HepG2 (cell line): Measurements from ENCODE around the gene AMBRA1. TPM values are rescaled to one million over a fixed set of nuclear protein-coding genes. Genes with fewer than 3 reads are reported as not detected.

Experiments used
- ATAC-seq: fragments of 200-7000 bp; cut with Tn5 transposase; 3 replicates; pipeline ENCODE4 v1.9.1; 2020; ENCODE audit warnings: mild to moderate bottlenecking, moderate library complexity
- BruUV-seq: library from RNA; stranded (reverse); fragments of 400-500 nt; replicated peaks from 2 replicates; lab custom pipeline; 2021; lab: Mats Ljungman, UMichigan
- CTCF ChIA-PET: fragments of 300-600 bp; formaldehyde crosslinking; extraction: SDS; loops from one replicate; lab custom pipeline; 2021; ENCODE audit warnings: low total read pairs, inconsistent platforms, low intra/inter-chr PET ratio; lab: Yijun Ruan, JAX
- POLR2A ChIA-PET: fragments of 350-600 bp; sonication (Branson Sonifier 250); formaldehyde crosslinking; loops from one replicate; lab custom pipeline; 2020; ENCODE audit warnings: antibody characterized with exemption, inconsistent platforms; lab: Yijun Ruan, JAX
- DNase-seq: peaks from one replicate; pipeline ENCODE4 v3.0.0-alpha.2; 2015; ENCODE audit warnings: low spot score
- FAIRE-seq: peaks from 3 replicates; lab custom pipeline; 2011; peaks lifted over from hg19 to GRCh38; lab: Jason Lieb, UNC
- H2AFZ ChIP-seq: one replicate; pipeline ENCODE4 v1.6.1; 2011; ENCODE audit warnings: low read length, inconsistent platforms
- H3K27ac ChIP-seq: fragments of 300-600 bp; 3 replicates; pipeline ENCODE4 v1.8.0; 2011; ENCODE audit warnings: mixed run types, mild to moderate bottlenecking, mixed read lengths, low read length, inconsistent platforms; ENCODE audit not compliant: insufficient read depth; ENCODE audit errors: extremely low read length
- H3K27me3 ChIP-seq, 2 experiments: fragments of 200-600 bp in 1 of 2; 2 replicates in 1 of 2; 3 replicates in 1 of 2; pipeline versions ENCODE4 v1.6.0 to v1.8.0; 2011; ENCODE audit warnings: low read length in 2 of 2, mild to moderate bottlenecking in 2 of 2, moderate library complexity in 2 of 2, inconsistent platforms in 1 of 2; ENCODE audit not compliant: insufficient read depth in 2 of 2, control insufficient read depth in 1 of 2
- H3K36me3 ChIP-seq, 2 experiments: fragments of 200-600 bp in 1 of 2; replicated peaks in 1 of 2; 2 replicates in 1 of 2; 3 replicates in 1 of 2; pipeline versions ENCODE4 v1.5.1 to v1.8.0; 2011; ENCODE audit warnings: low read length in 2 of 2, inconsistent platforms in 1 of 2; ENCODE audit not compliant: insufficient read depth in 2 of 2, control insufficient read depth in 1 of 2
- H3K4me1 ChIP-seq: 2 replicates; pipeline ENCODE4 v1.5.1; 2012; ENCODE audit warnings: low read length, inconsistent platforms; ENCODE audit not compliant: insufficient read depth
- H3K4me2 ChIP-seq: 2 replicates; pipeline ENCODE4 v1.6.0; 2011; ENCODE audit warnings: low read depth, low read length, inconsistent platforms
- H3K4me3 ChIP-seq, 3 experiments: fragments of 200-600 bp in 1 of 3; sonication (generic), shearing (Covaris generic) in 1 of 3; replicated peaks in 1 of 3; 2 replicates each; pipeline ENCODE4 v1.5.1; 2011 to 2016; ENCODE audit warnings: low read length in 3 of 3, inconsistent platforms in 2 of 3, low read depth in 2 of 3, mild to moderate bottlenecking in 2 of 3, control low read depth in 1 of 3, mixed read lengths in 1 of 3; ENCODE audit not compliant: insufficient read depth in 1 of 3
- H3K79me2 ChIP-seq: one replicate; pipeline ENCODE4 v1.6.1; 2011; ENCODE audit warnings: low read length, inconsistent platforms; ENCODE audit not compliant: insufficient read depth
- H3K9ac ChIP-seq: 2 replicates; pipeline ENCODE4 v1.6.0; 2011; ENCODE audit warnings: mild to moderate bottlenecking, low read depth, low read length, inconsistent platforms; ENCODE audit not compliant: insufficient read depth
- H3K9me3 ChIP-seq: 2 replicates; pipeline ENCODE4 v1.5.1; 2012; ENCODE audit warnings: mild to moderate bottlenecking, low read length
- H4K20me1 ChIP-seq: 2 replicates; pipeline ENCODE4 v1.6.0; 2011; ENCODE audit warnings: inconsistent platforms, mild to moderate bottlenecking, low read length, moderate library complexity; ENCODE audit not compliant: insufficient read depth
- BRCA1 ChIP-seq: sonication (generic); formaldehyde crosslinking; IDR thresholded peaks from 2 replicates; pipeline ENCODE4 v1.4.0; 2020; ENCODE audit warnings: missing genetic modification reagents
- CEBPZ ChIP-seq: IDR thresholded peaks from 2 replicates; pipeline ENCODE4 v1.6.1; 2012; ENCODE audit warnings: low read length, improper control_type of control experiment
- CERS6 ChIP-seq: sonication (generic); formaldehyde crosslinking; IDR thresholded peaks from 2 replicates; pipeline ENCODE4 v1.5.0; 2020; ENCODE audit warnings: missing genetic modification reagents
- IKZF1 ChIP-seq: fragments of 450-650 bp; IDR thresholded peaks from 2 replicates; pipeline ENCODE4 v1.7.1; 2016
- MTA1 ChIP-seq: sonication (generic); formaldehyde crosslinking; IDR thresholded peaks from 2 replicates; pipeline ENCODE4 v1.4.0; 2020; ENCODE audit warnings: missing genetic modification reagents, mild to moderate bottlenecking, borderline replicate concordance
- NR2F1 ChIP-seq, 2 experiments: fragments of 450-650 bp in 1 of 2; formaldehyde crosslinking in 1 of 2; IDR thresholded peaks; 2 replicates each; pipeline versions ENCODE4 v1.5.0 to v1.6.1; 2016 to 2020; ENCODE audit warnings: mild to moderate bottlenecking in 1 of 2, missing compliant biosample characterization in 1 of 2, missing genetic modification reagents in 1 of 2, moderate library complexity in 1 of 2
- REST ChIP-seq, 2 experiments: IDR thresholded peaks; 2 replicates each; pipeline ENCODE4 v1.6.1; 2011 to 2012; ENCODE audit warnings: low read length in 2 of 2, borderline replicate concordance in 1 of 2, low read depth in 1 of 2, mild to moderate bottlenecking in 1 of 2, moderate library complexity in 1 of 2
- RFX3 ChIP-seq: IDR thresholded peaks from 2 replicates; pipeline ENCODE4 v1.6.1; 2016; ENCODE audit warnings: missing biosample characterization, missing genetic modification reagents
- SALL1 ChIP-seq: sonication (generic); formaldehyde crosslinking; IDR thresholded peaks from 2 replicates; pipeline ENCODE4 v1.8.0; 2022; ENCODE audit warnings: mild to moderate bottlenecking, missing genetic modification reagents
- SPEN ChIP-seq: sonication (generic); formaldehyde crosslinking; IDR thresholded peaks from 2 replicates; pipeline ENCODE4 v1.5.1; 2020; ENCODE audit warnings: low read depth, mild to moderate bottlenecking, missing genetic modification reagents
- SUZ12 ChIP-seq: fragments of 150-350 bp; IDR thresholded peaks from 2 replicates; pipeline ENCODE4 v1.6.1; 2014; ENCODE audit warnings: low read depth, low read length
- YEATS4 ChIP-seq: sonication (generic); formaldehyde crosslinking; IDR thresholded peaks from 2 replicates; pipeline ENCODE4 v1.4.0; 2020; ENCODE audit warnings: missing genetic modification reagents, borderline replicate concordance
- WGBS: methylation state at CpG from one replicate; pipeline ENCODE4 v1.1.6; 2017; ENCODE audit warnings: low lambda C conversion rate; 5-methylcytosine and 5-hydroxymethylcytosine counted together
- in situ Hi-C: cut with HindIII; loops from 2 replicates; pipeline ENCODE4 v1.10.0; 2017; ENCODE audit warnings: low pct_unique_long_range_greater_than_20kb; ENCODE audit not compliant: extremely low pct_ligation_motif_present
- intact Hi-C: fragments of 100-400 bp; cut with micrococcal nuclease; formaldehyde crosslinking; loops from one replicate; pipeline ENCODE4 v1.10.0; 2022; ENCODE audit not compliant: unreplicated experiment
- polyA plus RNA-seq, 8 experiments: library from polyadenylated mRNA; depleted of rRNA in 3 of 8; stranded (reverse) in 7 of 8; unstranded in 1 of 8; fragments of >200 nt; fragmentation: Illumina TruSeq in 4 of 8; extraction: Trizol in 4 of 8; gene quantifications; 2 replicates each; pipeline versions ENCODE4 v1.2.1 to v1.2.3, GENCODE V29; 2011 to 2016; ENCODE audit warnings: low read depth in 4 of 8, missing spikeins in 1 of 8, mixed read lengths in 1 of 8; ENCODE audit not compliant: insufficient read depth in 1 of 8
- total RNA-seq, 5 experiments: library from RNA; depleted of rRNA; stranded (reverse); fragments of >200 nt; fragmentation: Illumina TruSeq; extraction: Trizol; gene quantifications; 2 replicates each; pipeline ENCODE4 v1.2.3, GENCODE V29; 2016; ENCODE audit warnings: low read depth in 1 of 5

The AMBRA1 gene
- total and polyA plus RNA-seq, 2 of the 13 experiments (the other 11 are each of a cell fraction or from before 2014, with no cell fraction given) = 15.7 to 26.0 TPM

- H3K79me2 ChIP-seq = no peaks in the 10 kb centered on the region
- peaks cover 13 to 36% of the 10 kb centered on the region in 2 experiments for H3K27me3 ChIP-seq
- ChIA-PET CTCF (interaction anchor here (1.1 to 2.4 kb wide), 2 partner anchors 140 to 148 kb away, joined by 3 to 9 read pairs; no protein-coding TSS in a partner anchor), POLR2A (interaction anchor here (1.0 kb wide), 2 partner anchors 164 to 204 kb away, joined by 3 read pairs; partner anchors contain the start of gene AMBRA1)
- H3K4me2 ChIP-seq = peak overlapping the region; percentile 97
- no TSS peak for BruUV-seq
- ATAC-seq (peak; percentile 72), FAIRE-seq (no peak), DNase-seq (peak; percentile 61)
- peaks cover 15% of the 10 kb centered on the region for H4K20me1 ChIP-seq
- no peak overlapping the region for H3K27ac ChIP-seq
- in situ Hi-C loops (loop anchor here (5.0 kb wide), 1 partner anchor 143 kb away; no protein-coding TSS in a partner anchor), intact Hi-C loops (loop anchor here (2.0 kb wide), 1 partner anchor 147 kb away; no protein-coding TSS in a partner anchor)
- H3K4me3 ChIP-seq = peak overlapping the region; percentile 58 to 82 (median 61)
- 4% methylated on average over 5 of the region's 80 CpGs for WGBS
- no peaks in the 10 kb centered on the region for H3K36me3 ChIP-seq
- H3K9ac ChIP-seq = 0 out of 2 replicates have a peak overlapping the region, but pooled peaks have one; percentile 33
- H3K9me3 ChIP-seq = no peaks in the 10 kb centered on the region
- H3K4me1 ChIP-seq = peaks cover 57% of the 10 kb centered on the region
- H2AFZ ChIP-seq = no peak overlapping the region
- TF ChIP-seq YEATS4 (CRISPR knock-in tag) (peak; percentile 59; the same call in 1 of the 2 replicates), RFX3 (CRISPR knock-in tag) (no peak), IKZF1 (no peak), MTA1 (CRISPR knock-in tag) (no peak), BRCA1 (CRISPR knock-in tag) (peak; percentile 56; the same call in 1 of the 2 replicates), NR2F1 (CRISPR knock-in tag; IDR thresholded peaks at IDR 0.05) (no peak), SUZ12 (no peak), CEBPZ (no peak), SALL1 (CRISPR knock-in tag) (peak; percentile 61), REST (IDR thresholded peaks at IDR 0.05; ENCODE audit: borderline replicate concordance in 1 of 2, low read depth in 1 of 2, low read length in 2 of 2) (no peak; a peak in 1 of 4 replicates), CERS6 (CRISPR knock-in tag) (0 out of 2 replicates have a peak, but pooled peaks have one; percentile 29), SPEN (CRISPR knock-in tag) (no peak; the same call in 1 of the 2 replicates)
Measured at GRCh38 chr11:46389450-46390330, 204.1 kb downstream of the AMBRA1 start.
